Astrocyte of the spinal cord (primary cell): ENCODE measurements around the gene ABCD4.

Experiments
- DNase-seq: peaks from one replicate; pipeline ENCODE4 v3.0.0; 2011; ENCODE audit warnings: low read depth, low spot score
- H3K4me3 ChIP-seq: 2 replicates; pipeline ENCODE4 v1.5.1; 2011; ENCODE audit warnings: low read depth, mild to moderate bottlenecking, low read length, moderate library complexity
- in situ Hi-C: cut with HindIII; loops from 2 replicates; pipeline ENCODE4 v1.10.0; 2017; ENCODE audit warnings: low sequenced_read_pairs
- TF ChIP-seq, protein P1 (sequence below): IDR thresholded peaks from 2 replicates; pipeline ENCODE4 v1.5.1; 2012; ENCODE audit warnings: low read depth, mild to moderate bottlenecking, low read length, inconsistent platforms

The ABCD4 gene

DNA sequence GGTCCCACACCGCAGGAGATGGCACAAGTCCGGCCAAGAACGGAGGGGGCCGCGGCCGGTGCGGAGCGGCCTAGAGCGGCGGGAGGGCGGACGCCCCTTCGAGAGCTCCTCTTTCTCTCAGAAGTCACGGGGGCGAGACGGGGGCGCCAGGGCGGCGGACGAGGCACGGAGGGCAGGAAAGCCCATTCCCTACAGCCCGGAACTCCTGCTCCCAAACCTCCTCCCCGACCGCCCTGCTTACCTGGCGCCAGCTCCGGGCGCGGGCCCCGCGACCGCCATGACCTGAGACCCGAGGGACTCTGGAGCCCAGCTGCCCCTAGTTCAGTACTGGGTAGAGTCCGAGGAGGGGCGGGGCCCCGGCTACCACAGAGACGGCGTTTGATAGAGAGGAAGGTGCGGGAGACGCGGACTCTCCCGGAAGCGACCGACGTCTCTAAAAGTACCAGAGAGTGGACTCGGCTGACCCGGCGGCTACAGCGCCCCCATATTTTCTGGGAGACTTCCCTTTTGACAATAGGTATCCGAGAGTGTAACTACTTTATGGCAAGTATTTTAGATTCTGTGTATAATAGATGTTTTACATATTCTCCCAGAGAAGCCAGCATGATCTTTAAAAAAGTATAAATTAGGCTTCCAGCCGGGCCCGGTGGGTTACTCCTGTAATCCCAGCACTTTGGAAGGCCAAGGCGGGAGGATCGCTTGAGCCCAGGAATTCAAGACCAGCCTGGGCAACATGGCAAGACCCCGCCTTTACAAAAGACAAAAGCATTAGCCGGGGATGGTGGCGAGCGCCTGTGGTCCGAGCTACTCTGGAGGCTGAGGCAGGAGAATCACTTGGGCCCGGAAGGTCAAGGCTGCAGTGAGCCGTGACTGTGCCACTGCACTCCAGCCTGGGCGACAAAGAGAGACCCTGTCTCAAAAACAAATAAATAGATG lies at the start of gene ABCD4:
ABCD4 (minus strand) TSS at position 301 of the 936 bp plus-strand sequence; CDS start at position 279, 22 bp downstream.
- TF ChIP-seq, protein P1, sequence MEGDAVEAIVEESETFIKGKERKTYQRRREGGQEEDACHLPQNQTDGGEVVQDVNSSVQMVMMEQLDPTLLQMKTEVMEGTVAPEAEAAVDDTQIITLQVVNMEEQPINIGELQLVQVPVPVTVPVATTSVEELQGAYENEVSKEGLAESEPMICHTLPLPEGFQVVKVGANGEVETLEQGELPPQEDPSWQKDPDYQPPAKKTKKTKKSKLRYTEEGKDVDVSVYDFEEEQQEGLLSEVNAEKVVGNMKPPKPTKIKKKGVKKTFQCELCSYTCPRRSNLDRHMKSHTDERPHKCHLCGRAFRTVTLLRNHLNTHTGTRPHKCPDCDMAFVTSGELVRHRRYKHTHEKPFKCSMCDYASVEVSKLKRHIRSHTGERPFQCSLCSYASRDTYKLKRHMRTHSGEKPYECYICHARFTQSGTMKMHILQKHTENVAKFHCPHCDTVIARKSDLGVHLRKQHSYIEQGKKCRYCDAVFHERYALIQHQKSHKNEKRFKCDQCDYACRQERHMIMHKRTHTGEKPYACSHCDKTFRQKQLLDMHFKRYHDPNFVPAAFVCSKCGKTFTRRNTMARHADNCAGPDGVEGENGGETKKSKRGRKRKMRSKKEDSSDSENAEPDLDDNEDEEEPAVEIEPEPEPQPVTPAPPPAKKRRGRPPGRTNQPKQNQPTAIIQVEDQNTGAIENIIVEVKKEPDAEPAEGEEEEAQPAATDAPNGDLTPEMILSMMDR = peak; percentile 47
- in situ Hi-C loops = no loop called here
- H3K4me3 ChIP-seq = peak within 1 kb of the TSS; percentile 90
- DNase-seq = peak; percentile 92

DNA sequence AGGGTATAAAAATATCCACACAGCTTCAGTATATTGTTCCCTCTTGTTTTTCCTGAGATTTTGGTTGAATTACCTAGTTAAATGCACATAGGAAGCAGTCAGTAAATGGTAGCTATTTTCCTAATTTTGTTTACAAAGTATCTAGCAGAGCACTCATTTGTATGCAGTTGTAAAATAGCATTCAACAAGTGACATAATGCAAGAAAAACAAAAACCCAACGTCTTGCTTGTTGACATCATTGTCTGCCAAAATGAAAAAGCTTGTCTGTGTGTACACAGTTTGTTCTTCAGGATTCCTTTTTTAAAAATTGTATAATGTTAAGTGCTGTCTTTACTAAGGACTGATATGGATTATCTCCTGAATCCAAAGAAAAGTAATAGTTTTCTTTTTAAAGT lies 48.2 kb upstream of the ABCD4 start:
- in situ Hi-C loops = no loop called here
- no peak for DNase-seq
- TF ChIP-seq, protein P1 = no peak

DNA sequence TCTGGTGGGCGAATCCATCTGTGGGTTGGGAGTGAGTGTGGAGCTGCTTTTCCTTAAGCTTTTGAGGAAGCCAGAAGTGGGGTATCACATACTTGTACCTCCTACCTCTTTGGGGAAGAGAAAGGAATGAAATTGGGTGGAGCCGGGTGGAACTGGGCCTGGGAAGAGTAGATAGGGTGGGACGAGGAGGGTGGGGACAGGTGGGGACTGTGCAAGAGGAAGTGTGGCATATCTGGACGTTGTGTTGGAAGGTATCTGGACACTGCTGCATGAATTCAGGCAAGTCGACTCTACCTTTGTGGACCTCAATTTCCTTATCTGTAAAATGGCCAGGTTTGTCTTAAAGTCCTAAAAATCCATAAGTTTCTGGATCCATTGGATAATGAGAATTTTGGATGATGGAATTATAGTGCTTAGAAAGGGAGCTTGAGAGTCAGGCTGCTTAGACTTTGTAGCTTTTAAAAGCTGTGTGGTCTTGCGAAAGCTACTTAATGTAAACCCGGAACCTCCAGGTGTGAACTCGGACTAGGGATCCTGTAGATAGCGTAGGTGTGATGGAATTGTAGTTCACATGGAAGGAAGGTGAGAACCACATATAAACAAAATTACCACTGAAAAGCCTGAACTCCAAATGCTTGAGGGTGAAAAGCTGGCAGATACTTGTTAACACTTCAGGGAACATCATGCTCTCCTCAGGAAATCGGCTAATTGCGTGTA lies 47.6 kb upstream of the ABCD4 start:
- no peak for DNase-seq
- H3K4me3 ChIP-seq = no peak overlapping the region
- in situ Hi-C loops = no loop called here
- TF ChIP-seq, protein P1 = no peak

More for the DNA sequence above, 48.2 kb upstream of the ABCD4 start:
- no peak overlapping the region for H3K4me3 ChIP-seq

DNA sequence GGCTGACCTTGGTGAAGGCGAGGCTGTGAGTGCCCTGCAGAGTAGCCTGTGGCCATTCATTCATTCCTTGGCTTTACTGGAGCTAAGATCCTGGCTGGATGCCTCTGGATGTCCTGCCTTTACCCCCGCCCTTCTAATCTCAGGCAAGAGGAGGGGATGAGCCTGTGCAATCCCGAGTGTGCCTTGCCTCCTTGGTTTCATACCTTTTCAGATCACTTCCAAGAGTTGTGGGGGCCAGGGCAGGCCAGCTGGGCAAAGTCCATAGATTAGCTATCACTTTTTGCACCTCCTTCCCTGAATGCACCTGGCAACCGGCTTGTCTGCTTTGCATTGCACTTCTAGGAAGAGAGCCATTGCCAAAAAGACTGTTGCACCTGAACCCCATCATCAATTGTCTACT lies 47.0 kb upstream of the ABCD4 start:
- in situ Hi-C loops = no loop called here
- no peak for DNase-seq
- TF ChIP-seq, protein P1 = no peak
- H3K4me3 ChIP-seq = no peak overlapping the region

DNA sequence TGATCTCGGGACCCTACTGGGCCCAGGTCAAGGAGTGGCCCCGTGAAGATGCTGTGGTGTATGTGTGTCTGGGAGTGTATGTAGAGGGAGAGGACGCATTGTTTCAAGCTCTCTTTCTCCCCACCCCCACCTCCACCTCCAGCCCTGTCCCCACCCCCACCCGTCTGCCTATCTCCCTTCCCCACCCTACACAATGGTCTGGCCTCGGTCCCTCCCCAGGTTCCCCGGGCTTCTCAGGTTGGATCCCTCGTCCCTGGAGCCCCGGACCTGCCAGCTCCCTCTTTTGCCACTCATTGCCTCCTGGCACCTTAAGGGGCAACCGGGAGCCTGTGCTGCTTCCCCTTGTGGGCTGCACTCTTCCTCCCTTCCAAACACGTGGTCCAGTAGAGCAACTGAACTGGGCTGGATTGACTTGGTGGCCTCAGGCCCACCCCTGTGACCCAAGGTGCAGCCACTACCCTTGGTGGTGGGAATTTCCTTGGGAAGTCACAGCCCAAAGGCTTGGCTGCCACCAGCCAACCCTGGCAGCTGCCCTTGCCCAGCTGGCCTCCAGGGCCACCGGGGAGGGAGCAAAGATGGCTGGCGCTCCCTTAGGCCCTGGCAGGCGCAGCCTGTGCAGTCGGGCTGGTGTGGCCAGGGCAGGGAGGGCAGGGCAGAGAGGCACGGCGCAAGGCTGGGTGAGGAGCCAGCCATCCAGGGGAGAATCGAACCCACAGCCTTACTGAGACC lies 46.2 kb upstream of the ABCD4 start:
- in situ Hi-C loops = no loop called here
- H3K4me3 ChIP-seq = no peak overlapping the region
- no peak for DNase-seq
- TF ChIP-seq, protein P1 = no peak

DNA sequence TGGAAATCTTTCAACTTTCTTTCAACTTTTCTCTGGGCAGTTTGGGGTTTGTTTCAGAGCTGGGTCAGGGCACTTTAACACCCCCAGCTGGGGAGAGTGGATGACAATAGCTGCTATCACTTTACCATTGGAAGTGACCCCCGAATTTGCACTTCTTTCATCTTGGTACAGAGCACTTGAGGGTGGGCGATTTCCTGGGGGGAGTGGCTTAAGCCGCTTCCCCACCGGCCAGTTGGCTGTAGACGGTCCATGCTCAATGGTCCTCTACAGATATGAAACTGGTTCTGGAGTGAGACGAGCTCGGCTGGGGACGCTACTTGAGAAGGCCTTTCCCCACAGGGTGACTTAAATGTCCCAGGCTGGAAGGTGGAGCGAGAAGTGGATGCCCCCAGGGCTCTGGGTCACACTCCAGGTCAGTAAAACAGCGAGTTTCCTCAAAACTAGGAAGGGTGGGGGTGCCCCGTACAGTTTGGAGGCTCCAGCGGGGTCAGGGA lies 45.6 kb upstream of the ABCD4 start, which contains the start of gene VRTN:
VRTN (plus strand) TSS at position 231 of the 494 bp plus-strand sequence. CDS start 8,313 bp downstream, outside the sequence.
- TF ChIP-seq, protein P1 = no peak
- in situ Hi-C loops = no loop called here
- DNase-seq = no peak
- no peak within 1 kb of the TSS for H3K4me3 ChIP-seq
